ENCODE results near the gene SLC6A9.

SLC6A9 gene

GRCh38 chr1:44029260-44029910 lies 1.9 kb downstream of the SLC6A9 start:
- DNase-seq (ENCODE audit: low read depth, low spot score): no peak

GRCh38 chr1:44027320-44027719 lies 3.9 kb downstream of the SLC6A9 start:
- no peak for DNase-seq (ENCODE audit: low read depth, low spot score)

- DNase-seq (ENCODE audit: low read depth, low spot score): no peak
Measured at GRCh38 chr1:44025816-44026215, 5.4 kb downstream of the SLC6A9 start.

- no peak for DNase-seq (ENCODE audit: low read depth, low spot score)
Measured at GRCh38 chr1:44024903-44025525, 6.2 kb downstream of the SLC6A9 start.

- DNase-seq (ENCODE audit: low read depth, low spot score): no peak
Measured at GRCh38 chr1:44024031-44024902, 7.0 kb downstream of the SLC6A9 start.

- DNase-seq (ENCODE audit: low read depth, low spot score): no peak
Measured at GRCh38 chr1:44021581-44022321, 9.5 kb downstream of the SLC6A9 start.

GRCh38 chr1:44021156-44021555 lies 10.1 kb downstream of the SLC6A9 start:
- DNase-seq (ENCODE audit: low read depth, low spot score): no peak

- no peak for DNase-seq (ENCODE audit: low read depth, low spot score)
Measured at GRCh38 chr1:44020464-44020863, 10.8 kb downstream of the SLC6A9 start.

- DNase-seq (ENCODE audit: low read depth, low spot score): no peak
Measured at GRCh38 chr1:44019466-44019948, 11.8 kb downstream of the SLC6A9 start.

GRCh38 chr1:44016890-44017400 lies 14.3 kb downstream of the SLC6A9 start:
- no peak for DNase-seq (ENCODE audit: low read depth, low spot score)

- DNase-seq (ENCODE audit: low read depth, low spot score): no peak
Measured at GRCh38 chr1:44016041-44016889, 15.0 kb downstream of the SLC6A9 start.

GRCh38 chr1:44015206-44015605 lies 16.1 kb downstream of the SLC6A9 start:
- no peak for DNase-seq (ENCODE audit: low read depth, low spot score)

- no peak for DNase-seq (ENCODE audit: low read depth, low spot score)
Measured at GRCh38 chr1:44014365-44015104, 16.7 kb downstream of the SLC6A9 start.

GRCh38 chr1:44013949-44014348 lies 17.3 kb downstream of the SLC6A9 start:
- DNase-seq (ENCODE audit: low read depth, low spot score): no peak

- no peak for DNase-seq (ENCODE audit: low read depth, low spot score)
Measured at GRCh38 chr1:44012941-44013609, 18.2 kb downstream of the SLC6A9 start.

- DNase-seq (ENCODE audit: low read depth, low spot score): no peak
Measured at GRCh38 chr1:44012404-44012803, 18.9 kb downstream of the SLC6A9 start.

GRCh38 chr1:44010935-44011471 lies 20.3 kb downstream of the SLC6A9 start:
- DNase-seq (ENCODE audit: low read depth, low spot score): no peak

- no peak for DNase-seq (ENCODE audit: low read depth, low spot score)
Measured at GRCh38 chr1:44008259-44008658, 23.0 kb downstream of the SLC6A9 start.

GRCh38 chr1:44002606-44003157 lies 28.6 kb downstream of the SLC6A9 start:
- DNase-seq (ENCODE audit: low read depth, low spot score): no peak
